ENCODE measurements around the gene SBF1.

The SBF1 gene

DNA sequence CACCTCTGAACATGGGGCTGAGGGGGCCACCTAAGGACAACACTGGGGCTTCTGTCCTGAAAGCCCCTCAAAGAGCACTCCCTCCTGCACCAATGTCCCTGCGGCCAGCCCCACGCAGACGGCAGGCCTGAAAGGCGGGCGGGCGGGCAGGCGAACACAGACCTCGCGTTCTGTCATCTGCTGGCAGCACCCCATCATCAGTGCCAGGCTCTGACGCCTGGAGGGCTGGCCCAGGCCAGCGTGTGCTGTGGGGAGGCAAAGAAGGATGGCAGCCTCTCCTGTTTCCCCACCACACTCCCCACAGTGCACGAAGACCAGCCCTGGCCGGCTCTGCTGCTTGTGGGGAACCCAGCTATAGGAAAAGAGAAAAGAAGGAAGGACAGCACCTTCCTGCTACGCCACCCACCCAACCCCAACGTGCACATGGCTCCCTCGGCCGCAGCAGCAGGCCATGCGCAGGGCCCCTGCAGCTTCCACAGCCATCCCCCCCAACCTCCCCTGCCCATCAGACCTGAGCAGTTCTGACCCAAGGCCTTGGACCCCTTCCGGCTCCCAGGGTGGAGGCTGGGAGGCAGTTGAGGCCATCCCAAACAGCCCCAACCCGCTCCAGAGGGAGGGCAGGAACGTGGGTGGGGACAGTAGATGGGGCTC is 3.5 kb downstream of the SBF1 start:
- H3K4me1 Mint-ChIP-seq = peaks cover 35% of the 10 kb centered on the region
- no peak for TF ChIP-seq CTCF (IDR thresholded peaks at IDR 0.05; ENCODE audit: unreplicated experiment in 3 of 3)
- no peak overlapping the region for H3K27ac Mint-ChIP-seq
- peaks cover 6% of the 10 kb centered on the region for H3K36me3 Mint-ChIP-seq (ENCODE audit: low read depth)
- H3K27me3 Mint-ChIP-seq (ENCODE audit: low read depth) = no peaks in the 10 kb centered on the region
- H3K9me3 Mint-ChIP-seq = no peaks in the 10 kb centered on the region
- peak overlapping the region in 2 of 3 experiments; percentile 75 for H3K4me3 Mint-ChIP-seq

DNA sequence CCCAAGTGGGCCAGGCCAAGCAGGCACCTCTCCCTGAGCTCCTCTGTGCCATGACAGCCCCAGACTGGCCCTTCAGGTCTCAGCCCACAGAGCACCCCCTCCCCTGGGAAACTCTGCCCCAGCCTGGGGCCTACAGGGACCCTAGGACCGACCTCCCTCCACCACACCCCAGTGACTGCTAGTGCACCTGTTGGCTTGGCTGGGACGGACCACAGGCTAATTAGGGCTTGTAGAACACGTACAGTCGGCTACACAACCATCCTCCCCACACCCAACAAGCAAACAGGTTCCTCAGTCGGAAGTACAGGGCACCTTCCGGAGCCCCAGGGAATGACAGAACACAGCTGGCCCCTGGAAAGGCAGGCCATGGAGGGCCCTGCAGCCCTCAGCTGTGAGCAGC is 4.3 kb downstream of the SBF1 start:
- Mint-ChIP-seq H3K9me3 (no peaks in the 10 kb centered on the region), H3K4me1 (peaks cover 35% of the 10 kb centered on the region), H3K36me3 (ENCODE audit: low read depth) (peaks cover 6% of the 10 kb centered on the region), H3K27ac (peak overlapping the region in 1 of 3 experiments; percentile 42), H3K4me3 (peak overlapping the region; percentile 12 to 63 (median 43)), H3K27me3 (ENCODE audit: low read depth) (no peaks in the 10 kb centered on the region)
- no peak for TF ChIP-seq CTCF (IDR thresholded peaks at IDR 0.05; ENCODE audit: unreplicated experiment in 3 of 3)

GRCh38 chr22:50469377-50470305 is 5.2 kb downstream of the SBF1 start:
- Mint-ChIP-seq H3K36me3 (ENCODE audit: low read depth) (peaks cover 6% of the 10 kb centered on the region), H3K4me3 (no peak overlapping the region), H3K9me3 (no peaks in the 10 kb centered on the region), H3K27me3 (ENCODE audit: low read depth) (no peaks in the 10 kb centered on the region), H3K4me1 (peaks cover 35% of the 10 kb centered on the region), H3K27ac (no peak overlapping the region)
- TF ChIP-seq CTCF (IDR thresholded peaks at IDR 0.05; ENCODE audit: unreplicated experiment in 3 of 3) = no peak

DNA sequence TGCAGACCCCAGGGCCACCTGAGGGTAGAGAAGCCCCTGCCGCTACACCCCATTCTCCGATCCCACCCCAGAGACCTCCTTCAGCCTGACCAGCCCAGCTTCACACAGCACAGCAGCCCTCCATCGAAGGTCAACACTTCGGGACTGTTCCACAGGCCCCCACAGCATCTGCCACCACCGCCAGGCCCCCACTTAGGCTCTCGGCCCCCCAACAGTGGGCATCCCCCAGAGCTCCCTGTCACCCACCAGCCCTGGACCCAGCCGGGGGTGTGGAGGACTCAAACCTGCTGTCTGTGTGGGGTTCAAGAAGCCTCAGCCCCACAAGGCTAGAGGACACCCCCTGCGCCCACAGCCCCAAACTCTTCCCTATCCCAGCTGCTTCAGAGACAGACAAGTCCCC is 6.2 kb downstream of the SBF1 start:
- H3K27ac Mint-ChIP-seq = no peak overlapping the region
- H3K4me1 Mint-ChIP-seq = peaks cover 28% of the 10 kb centered on the region
- H3K36me3 Mint-ChIP-seq (ENCODE audit: low read depth) = peaks cover 8% of the 10 kb centered on the region
- TF ChIP-seq CTCF (IDR thresholded peaks at IDR 0.05; ENCODE audit: unreplicated experiment in 3 of 3) = no peak
- H3K9me3 Mint-ChIP-seq = no peaks in the 10 kb centered on the region
- no peaks in the 10 kb centered on the region for H3K27me3 Mint-ChIP-seq (ENCODE audit: low read depth)
- peak overlapping the region in 1 of 3 experiments; percentile 34 for H3K4me3 Mint-ChIP-seq

GRCh38 chr22:50467773-50468440 is 6.9 kb downstream of the SBF1 start:
- Mint-ChIP-seq H3K4me3 (no peak overlapping the region), H3K27ac (no peak overlapping the region), H3K4me1 (peaks cover 20% of the 10 kb centered on the region), H3K27me3 (ENCODE audit: low read depth) (no peaks in the 10 kb centered on the region), H3K36me3 (ENCODE audit: low read depth) (peaks cover 12% of the 10 kb centered on the region), H3K9me3 (no peaks in the 10 kb centered on the region)
- no peak for TF ChIP-seq CTCF (IDR thresholded peaks at IDR 0.05; ENCODE audit: unreplicated experiment in 3 of 3)

All from nephron (organoid).